HTERT RPE-1 (cell line): Measurements from ENCODE around the gene FAM181A.

Experiments
- in situ Hi-C: fragments of 300-500 bp; cut with MboI; formaldehyde crosslinking; loops from 4 replicates; pipeline ENCODE4 v1.14.3; 2020; ENCODE audit warnings: low sequenced_read_pairs

The FAM181A gene

GRCh38 chr14:93928184-93929047 is 1.3 kb downstream of the FAM181A start:
- in situ Hi-C loops = no loop called here

GRCh38 chr14:93929048-93929535 is 1.9 kb downstream of the FAM181A start:
- in situ Hi-C loops = no loop called here

GRCh38 chr14:93929657-93930056 is 2.5 kb downstream of the FAM181A start:
- in situ Hi-C loops = no loop called here

- in situ Hi-C loops = no loop called here
Observed at GRCh38 chr14:93930296-93930988, 3.3 kb downstream of the FAM181A start.

- in situ Hi-C loops = no loop called here
Observed at GRCh38 chr14:93930989-93931307, 3.8 kb downstream of the FAM181A start.

- in situ Hi-C loops = no loop called here
Observed at GRCh38 chr14:93932642-93933041, 5.5 kb downstream of the FAM181A start.

GRCh38 chr14:93935213-93935612 is 8.1 kb downstream of the FAM181A start:
- in situ Hi-C loops = no loop called here

GRCh38 chr14:93936245-93936644 is 9.1 kb downstream of the FAM181A start:
- in situ Hi-C loops = no loop called here

GRCh38 chr14:93936926-93937325 is 9.8 kb downstream of the FAM181A start:
- in situ Hi-C loops = no loop called here

GRCh38 chr14:93937519-93937918 is 10.4 kb downstream of the FAM181A start:
- in situ Hi-C loops = no loop called here

GRCh38 chr14:93938751-93939303 is 11.7 kb downstream of the FAM181A start:
- in situ Hi-C loops = no loop called here

GRCh38 chr14:93939304-93940229 is 12.4 kb downstream of the FAM181A start:
- in situ Hi-C loops = no loop called here

- in situ Hi-C loops = no loop called here
Observed at GRCh38 chr14:93940437-93940836, 13.3 kb downstream of the FAM181A start.

- in situ Hi-C loops = no loop called here
Observed at GRCh38 chr14:93941293-93941910, 14.3 kb downstream of the FAM181A start.

- in situ Hi-C loops = no loop called here
Observed at GRCh38 chr14:93943052-93943451, 15.9 kb downstream of the FAM181A start.

- in situ Hi-C loops = no loop called here
Observed at GRCh38 chr14:93943930-93944329, 16.8 kb downstream of the FAM181A start.

- in situ Hi-C loops = no loop called here
Observed at GRCh38 chr14:93944348-93945069, 17.4 kb downstream of the FAM181A start.

GRCh38 chr14:93945070-93945399 is 17.9 kb downstream of the FAM181A start:
- in situ Hi-C loops = no loop called here

GRCh38 chr14:93946104-93946503 is 19.0 kb downstream of the FAM181A start:
- in situ Hi-C loops = no loop called here

- in situ Hi-C loops = no loop called here
Observed at GRCh38 chr14:93946541-93947090, 19.5 kb downstream of the FAM181A start.
